ENCODE results near the gene NTN4.
"Not testable (repeated sequence)": the region's sequence is repeated elsewhere in the genome, so short reads cannot be mapped to it uniquely, and the experiment has no call there.

The NTN4 gene

DNA sequence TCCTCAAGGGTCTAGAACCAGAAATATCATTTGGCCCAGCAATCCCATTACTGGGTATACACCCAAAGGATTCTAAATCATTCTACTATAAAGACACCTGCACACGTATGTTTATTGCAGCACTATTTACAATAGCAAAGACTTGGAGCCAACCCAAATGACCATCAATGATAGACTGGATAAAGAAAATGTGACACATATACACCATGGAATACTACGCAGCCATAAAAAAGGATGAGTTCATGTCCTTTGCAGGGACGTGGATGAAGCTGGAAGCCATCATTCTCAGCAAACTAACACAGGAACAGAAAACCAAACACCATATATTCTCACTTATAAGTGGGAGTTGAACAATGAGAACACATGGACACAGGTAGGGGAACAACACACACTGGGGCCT, 112.8 kb downstream of the NTN4 start:
- not testable (repeated sequence) for H3K9me3 ChIP-seq (ENCODE audit: control insufficient read depth, low read length); H3K4me3 ChIP-seq (ENCODE audit: low read length); H3K4me1 ChIP-seq (ENCODE audit: control insufficient read depth, insufficient read depth, low read length); H3K36me3 ChIP-seq (ENCODE audit: control insufficient read depth, insufficient read depth, low read length, severe bottlenecking); DNase-seq (ENCODE audit: low read depth); H3K9ac ChIP-seq (ENCODE audit: low read length); H3K27me3 ChIP-seq (replicated peaks; ENCODE audit: control insufficient read depth, insufficient read depth, low read length)

DNA sequence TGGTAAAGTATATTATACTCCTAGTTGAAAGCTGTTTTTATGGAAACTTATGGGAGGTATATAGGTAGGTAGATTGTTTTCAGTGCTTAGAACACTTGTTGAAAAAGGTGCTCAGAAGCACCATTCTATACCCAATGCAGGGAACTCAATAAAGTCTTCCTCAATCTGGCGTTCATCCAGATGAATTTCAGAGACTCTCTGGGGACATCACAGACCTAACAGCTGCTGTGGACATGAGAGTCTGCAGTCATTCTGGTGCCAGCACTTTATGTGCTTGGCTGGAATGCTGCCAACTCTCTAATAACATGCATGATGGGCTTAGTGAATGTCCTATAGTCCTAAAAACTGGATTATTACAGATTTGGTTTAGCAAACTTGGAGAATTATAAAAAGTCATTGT, 115.9 kb downstream of the NTN4 start:
- no peaks in the 10 kb centered on the region for H3K36me3 ChIP-seq (ENCODE audit: control insufficient read depth, insufficient read depth, low read length, severe bottlenecking)
- peak; percentile 29 for DNase-seq (ENCODE audit: low read depth)
- no peak overlapping the region for H3K9ac ChIP-seq (ENCODE audit: low read length)
- no peaks in the 10 kb centered on the region for H3K9me3 ChIP-seq (ENCODE audit: control insufficient read depth, low read length)
- H3K4me1 ChIP-seq (ENCODE audit: control insufficient read depth, insufficient read depth, low read length), result no peaks in the 10 kb centered on the region
- peaks cover 4% of the 10 kb centered on the region for H3K27me3 ChIP-seq (replicated peaks; ENCODE audit: control insufficient read depth, insufficient read depth, low read length)
- H3K4me3 ChIP-seq (ENCODE audit: low read length), result no peak overlapping the region

DNA sequence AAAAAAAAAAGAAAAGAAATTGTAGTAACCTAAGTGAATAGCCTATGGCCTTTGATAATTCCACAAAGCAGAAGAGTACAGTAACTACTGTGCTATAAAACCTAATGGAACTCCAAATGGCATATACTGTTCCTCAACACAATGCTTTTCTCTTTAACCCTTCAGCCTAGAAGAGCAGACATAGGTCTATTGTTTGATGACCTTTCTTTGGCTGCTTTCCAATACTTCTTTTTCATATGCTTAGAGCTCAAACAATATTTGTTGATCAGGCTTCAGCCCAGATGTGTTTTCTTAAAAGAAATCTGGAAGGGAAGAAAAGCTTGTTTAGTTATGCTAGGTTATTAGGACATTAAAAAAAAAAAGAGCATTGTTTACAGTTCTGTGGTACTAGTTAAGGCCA, 116.4 kb downstream of the NTN4 start:
- Histone ChIP-seq H3K4me1 (ENCODE audit: control insufficient read depth, insufficient read depth, low read length) (no peaks in the 10 kb centered on the region), H3K4me3 (ENCODE audit: low read length) (no peak overlapping the region), H3K27me3 (replicated peaks; ENCODE audit: control insufficient read depth, insufficient read depth, low read length) (peaks cover 4% of the 10 kb centered on the region), H3K36me3 (ENCODE audit: control insufficient read depth, insufficient read depth, low read length, severe bottlenecking) (no peaks in the 10 kb centered on the region), H3K9me3 (ENCODE audit: control insufficient read depth, low read length) (no peaks in the 10 kb centered on the region), H3K9ac (ENCODE audit: low read length) (no peak overlapping the region)
- DNase-seq (ENCODE audit: low read depth), result no peak

DNA sequence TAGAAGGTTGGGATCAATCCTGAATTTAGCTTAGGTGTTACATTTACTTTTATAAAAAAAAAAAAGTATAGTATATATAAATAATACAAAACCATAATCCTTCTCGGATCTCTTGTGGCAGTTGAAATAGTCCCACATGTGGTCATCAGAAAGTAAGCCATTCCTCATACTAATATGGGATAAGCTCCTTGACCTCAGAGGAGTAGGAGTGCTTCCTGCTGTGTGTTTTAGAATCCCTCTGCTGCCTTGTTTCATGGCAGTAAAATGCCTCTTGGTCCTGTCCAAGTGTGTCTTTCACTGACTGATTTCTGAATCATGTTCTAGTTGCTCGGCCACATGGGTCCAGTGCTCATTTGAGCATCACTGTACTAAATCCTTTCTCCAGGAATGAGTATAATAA, 117.0 kb downstream of the NTN4 start:
- Histone ChIP-seq H3K27me3 (replicated peaks; ENCODE audit: control insufficient read depth, insufficient read depth, low read length) (peaks cover 4% of the 10 kb centered on the region), H3K9me3 (ENCODE audit: control insufficient read depth, low read length) (no peaks in the 10 kb centered on the region), H3K4me1 (ENCODE audit: control insufficient read depth, insufficient read depth, low read length) (no peaks in the 10 kb centered on the region), H3K36me3 (ENCODE audit: control insufficient read depth, insufficient read depth, low read length, severe bottlenecking) (no peaks in the 10 kb centered on the region), H3K9ac (ENCODE audit: low read length) (no peak overlapping the region), H3K4me3 (ENCODE audit: low read length) (no peak overlapping the region)
- no peak for DNase-seq (ENCODE audit: low read depth)

DNA sequence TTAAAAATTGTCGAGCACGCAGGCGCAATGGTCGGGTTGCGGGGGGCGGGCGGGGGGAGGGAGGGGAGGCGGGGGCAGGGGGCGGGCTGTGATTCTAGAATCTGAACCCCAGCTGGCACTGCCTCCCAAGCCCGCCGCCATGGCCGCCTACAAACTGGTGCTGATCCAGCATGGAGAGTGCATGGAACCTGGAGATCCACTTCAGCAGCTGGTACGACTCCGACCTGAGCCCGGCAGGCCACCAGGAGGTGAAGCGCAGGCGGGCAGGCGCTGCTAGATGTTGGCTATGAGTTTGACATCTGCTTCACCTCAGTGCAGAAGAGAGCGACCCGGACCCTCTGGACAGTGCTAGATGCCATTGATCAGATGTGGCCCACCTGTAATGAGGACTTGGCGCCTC, 118.4 kb downstream of the NTN4 start:
- Histone ChIP-seq H3K4me3 (ENCODE audit: low read length) (no peak overlapping the region), H3K9ac (ENCODE audit: low read length) (no peak overlapping the region), H3K36me3 (ENCODE audit: control insufficient read depth, insufficient read depth, low read length, severe bottlenecking) (no peaks in the 10 kb centered on the region), H3K27me3 (replicated peaks; ENCODE audit: control insufficient read depth, insufficient read depth, low read length) (peaks cover 4% of the 10 kb centered on the region), H3K4me1 (ENCODE audit: control insufficient read depth, insufficient read depth, low read length) (no peaks in the 10 kb centered on the region), H3K9me3 (ENCODE audit: control insufficient read depth, low read length) (no peaks in the 10 kb centered on the region)
- DNase-seq (ENCODE audit: low read depth), result no peak

DNA sequence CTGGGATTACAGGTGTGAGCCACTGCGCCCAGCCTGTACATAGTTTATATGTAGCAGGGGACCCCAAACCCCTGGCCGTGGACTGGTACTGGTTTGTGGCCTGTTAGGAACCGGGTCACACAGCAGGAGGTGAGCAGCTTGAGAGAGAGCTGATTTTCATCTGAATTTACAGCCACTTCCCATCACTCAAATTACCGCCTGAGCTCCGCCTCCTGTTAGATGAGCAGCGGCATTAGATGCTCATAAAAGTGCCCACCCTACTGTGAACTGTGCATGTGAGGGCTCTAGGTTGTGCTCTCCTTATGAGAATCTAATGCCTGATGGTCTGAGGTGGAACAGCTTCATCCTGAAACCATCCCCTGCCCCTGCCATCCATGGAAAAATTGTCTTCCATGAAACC, 119.3 kb downstream of the NTN4 start:
- DNase-seq (ENCODE audit: low read depth), result no peak
- H3K36me3 ChIP-seq (ENCODE audit: control insufficient read depth, insufficient read depth, low read length, severe bottlenecking), result no peaks in the 10 kb centered on the region
- H3K4me1 ChIP-seq (ENCODE audit: control insufficient read depth, insufficient read depth, low read length), result no peaks in the 10 kb centered on the region

DNA sequence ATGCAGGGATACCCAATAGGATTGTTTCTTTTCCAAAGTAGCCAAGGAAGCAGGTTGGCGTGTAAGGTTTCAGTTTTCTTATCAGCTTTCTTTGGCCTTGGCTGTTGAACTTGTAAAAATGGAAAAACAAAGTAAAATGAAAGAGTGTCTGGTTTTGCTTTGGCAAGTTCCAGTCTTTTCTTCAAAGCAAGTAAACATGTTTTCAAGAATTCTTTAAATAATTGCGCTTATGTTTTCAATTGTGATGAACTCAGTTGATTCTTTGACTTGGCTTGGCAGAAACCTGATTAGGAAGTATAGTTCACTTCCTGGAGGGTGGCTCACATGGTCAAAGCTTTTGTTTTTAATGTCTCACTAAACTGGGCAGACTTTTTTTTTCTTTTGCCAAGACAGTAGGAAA, 127.0 kb downstream of the NTN4 start:
- Histone ChIP-seq H3K9ac (ENCODE audit: low read length) (no peak overlapping the region), H3K36me3 (ENCODE audit: control insufficient read depth, insufficient read depth, low read length, severe bottlenecking) (no peaks in the 10 kb centered on the region), H3K4me1 (ENCODE audit: control insufficient read depth, insufficient read depth, low read length) (no peaks in the 10 kb centered on the region), H3K4me3 (ENCODE audit: low read length) (no peak overlapping the region), H3K27me3 (replicated peaks; ENCODE audit: control insufficient read depth, insufficient read depth, low read length) (no peaks in the 10 kb centered on the region), H3K9me3 (ENCODE audit: control insufficient read depth, low read length) (no peaks in the 10 kb centered on the region)
- DNase-seq (ENCODE audit: low read depth), result no peak

More for the DNA sequence above, 119.3 kb downstream of the NTN4 start:
- no peak overlapping the region for H3K4me3 ChIP-seq (ENCODE audit: low read length)
- H3K27me3 ChIP-seq (replicated peaks; ENCODE audit: control insufficient read depth, insufficient read depth, low read length), result peaks cover 4% of the 10 kb centered on the region
- H3K9ac ChIP-seq (ENCODE audit: low read length), result no peak overlapping the region
- no peaks in the 10 kb centered on the region for H3K9me3 ChIP-seq (ENCODE audit: control insufficient read depth, low read length)

DNA sequence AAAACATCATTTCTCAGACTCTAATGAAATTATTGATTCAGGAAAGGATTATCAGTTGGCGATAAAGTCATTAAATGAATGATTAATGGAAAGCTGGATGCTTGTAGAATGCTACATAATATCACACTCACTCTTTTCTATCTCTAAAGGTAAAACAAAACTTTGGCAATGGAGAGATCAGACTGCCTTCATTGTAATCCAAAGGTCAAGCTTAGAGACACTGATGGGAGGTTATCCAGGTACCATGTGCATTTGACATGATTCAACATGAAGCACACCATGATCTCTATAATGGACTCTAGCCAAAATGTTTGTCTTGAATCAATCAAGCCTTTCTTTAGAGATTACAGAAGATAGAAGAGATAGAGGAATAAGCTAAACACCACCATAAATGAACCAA, 129.2 kb downstream of the NTN4 start:
- no peak for DNase-seq (ENCODE audit: low read depth)
- Histone ChIP-seq H3K36me3 (ENCODE audit: control insufficient read depth, insufficient read depth, low read length, severe bottlenecking) (no peaks in the 10 kb centered on the region), H3K4me3 (ENCODE audit: low read length) (no peak overlapping the region)

DNA sequence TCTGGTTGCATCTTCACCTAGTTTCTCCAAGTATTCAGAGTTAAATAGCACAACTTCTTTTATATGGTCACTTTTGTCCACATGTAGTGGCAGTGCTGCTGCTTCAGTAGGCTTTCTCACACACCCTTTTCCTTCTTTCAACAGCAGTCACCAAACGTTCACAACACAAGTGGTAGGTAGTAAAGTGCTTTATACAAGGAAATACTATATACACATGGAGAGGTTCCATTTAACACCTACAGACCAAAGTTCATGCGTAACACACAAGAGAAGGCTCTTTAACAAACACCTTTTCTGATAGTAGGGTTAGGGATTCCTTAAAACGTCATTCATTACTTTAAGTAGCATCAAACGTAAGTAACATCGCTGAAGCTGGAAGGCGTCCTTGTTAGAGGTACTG, 132.2 kb downstream of the NTN4 start:
- Histone ChIP-seq H3K27me3 (replicated peaks; ENCODE audit: control insufficient read depth, insufficient read depth, low read length) (no peaks in the 10 kb centered on the region), H3K9me3 (ENCODE audit: control insufficient read depth, low read length) (no peaks in the 10 kb centered on the region), H3K4me1 (ENCODE audit: control insufficient read depth, insufficient read depth, low read length) (peaks cover 7% of the 10 kb centered on the region), H3K36me3 (ENCODE audit: control insufficient read depth, insufficient read depth, low read length, severe bottlenecking) (no peaks in the 10 kb centered on the region), H3K4me3 (ENCODE audit: low read length) (no peak overlapping the region), H3K9ac (ENCODE audit: low read length) (no peak overlapping the region)
- DNase-seq (ENCODE audit: low read depth), result no peak

More for the DNA sequence above, 129.2 kb downstream of the NTN4 start:
- Histone ChIP-seq H3K4me1 (ENCODE audit: control insufficient read depth, insufficient read depth, low read length) (no peaks in the 10 kb centered on the region), H3K27me3 (replicated peaks; ENCODE audit: control insufficient read depth, insufficient read depth, low read length) (no peaks in the 10 kb centered on the region), H3K9me3 (ENCODE audit: control insufficient read depth, low read length) (no peaks in the 10 kb centered on the region), H3K9ac (ENCODE audit: low read length) (no peak overlapping the region)

DNA sequence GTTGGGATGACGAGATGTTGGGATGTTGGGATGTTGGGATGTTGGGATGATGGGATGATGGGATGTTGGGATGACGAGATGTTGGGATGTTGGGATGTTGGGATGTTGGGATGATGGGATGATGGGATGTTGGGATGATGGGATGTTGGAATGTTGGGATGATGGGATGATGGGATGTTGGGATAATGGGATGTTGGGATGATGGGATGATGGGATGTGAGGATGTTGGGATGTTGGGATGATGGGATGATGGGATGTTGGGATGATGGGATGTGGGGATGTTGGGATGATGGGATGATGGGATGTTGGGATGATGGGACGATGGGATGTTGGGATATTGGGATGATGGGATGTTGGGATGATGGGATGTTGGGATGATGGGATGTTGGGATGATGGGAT, 135.9 kb downstream of the NTN4 start:
- H3K36me3 ChIP-seq (ENCODE audit: control insufficient read depth, insufficient read depth, low read length, severe bottlenecking); H3K9ac ChIP-seq (ENCODE audit: low read length); H3K4me3 ChIP-seq (ENCODE audit: low read length); H3K27me3 ChIP-seq (replicated peaks; ENCODE audit: control insufficient read depth, insufficient read depth, low read length); DNase-seq (ENCODE audit: low read depth); H3K9me3 ChIP-seq (ENCODE audit: control insufficient read depth, low read length): not testable (repeated sequence)
- H3K4me1 ChIP-seq (ENCODE audit: control insufficient read depth, insufficient read depth, low read length), result peaks cover 10% of the 10 kb centered on the region

DNA sequence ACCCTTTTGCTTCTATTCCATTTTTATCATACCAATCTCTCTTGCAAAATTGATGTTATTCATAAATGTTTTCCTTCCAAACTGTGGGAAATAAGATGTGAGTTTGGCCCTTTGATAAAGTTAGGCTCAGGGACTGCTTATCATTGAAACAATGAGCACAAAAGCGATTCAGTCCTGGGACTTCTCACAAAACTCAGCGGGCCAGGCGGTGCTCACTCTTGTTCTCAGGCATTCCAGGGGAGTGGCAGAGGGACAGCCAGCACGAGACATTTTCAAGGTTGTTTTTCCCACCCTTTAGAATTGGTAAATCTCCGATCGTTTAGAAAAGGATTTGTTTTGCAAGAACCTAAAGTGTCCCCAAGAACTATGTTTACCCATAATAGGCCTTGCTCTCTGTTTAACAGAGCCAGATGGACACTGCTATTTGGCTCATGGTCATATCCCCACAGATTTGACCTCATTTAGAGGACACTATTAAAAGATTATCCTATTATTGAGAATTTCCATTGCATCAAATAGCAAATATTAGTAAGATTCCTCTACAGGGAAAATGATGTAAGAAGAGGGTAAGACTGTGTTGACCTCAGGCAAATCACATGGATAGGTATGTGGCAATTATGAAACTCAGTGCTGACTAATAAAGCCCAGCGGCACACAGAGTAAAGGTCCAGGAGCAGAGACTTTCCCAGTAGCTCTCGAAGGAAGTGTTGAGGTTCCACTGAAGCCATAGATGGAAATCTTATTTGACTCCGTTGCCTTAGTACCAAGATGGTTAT, 136.6 kb downstream of the NTN4 start:
- Histone ChIP-seq H3K36me3 (ENCODE audit: control insufficient read depth, insufficient read depth, low read length, severe bottlenecking) (no peaks in the 10 kb centered on the region), H3K4me3 (ENCODE audit: low read length) (peak overlapping the region; percentile 16), H3K4me1 (ENCODE audit: control insufficient read depth, insufficient read depth, low read length) (peaks cover 16% of the 10 kb centered on the region), H3K27me3 (replicated peaks; ENCODE audit: control insufficient read depth, insufficient read depth, low read length) (no peaks in the 10 kb centered on the region), H3K9me3 (ENCODE audit: control insufficient read depth, low read length) (no peaks in the 10 kb centered on the region), H3K9ac (ENCODE audit: low read length) (peak overlapping the region; percentile 37)
- peak; percentile 66 for DNase-seq (ENCODE audit: low read depth)

DNA sequence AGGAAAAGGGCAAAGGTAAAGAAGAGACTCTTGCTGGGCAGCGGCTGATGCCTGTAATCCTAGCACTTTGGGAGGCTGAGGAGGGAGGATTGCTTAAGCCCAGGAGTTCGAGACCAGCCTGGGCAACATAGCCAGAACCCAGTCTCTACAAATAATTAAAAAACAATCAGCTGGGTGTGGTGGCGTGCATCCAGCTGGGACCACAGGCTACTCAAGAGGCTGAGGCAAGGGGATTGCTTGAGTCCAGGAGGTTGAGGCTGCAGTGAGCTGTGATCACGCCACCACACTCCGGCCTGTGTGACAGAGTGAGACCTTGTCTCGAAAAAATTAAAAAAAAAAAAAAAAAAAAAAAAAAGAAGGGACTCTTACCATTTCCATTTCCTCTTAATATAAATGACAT, 138.9 kb downstream of the NTN4 start:
- no peaks in the 10 kb centered on the region for H3K27me3 ChIP-seq (replicated peaks; ENCODE audit: control insufficient read depth, insufficient read depth, low read length)
- H3K36me3 ChIP-seq (ENCODE audit: control insufficient read depth, insufficient read depth, low read length, severe bottlenecking), result no peaks in the 10 kb centered on the region
- no peak for DNase-seq (ENCODE audit: low read depth)
- peaks cover 24% of the 10 kb centered on the region for H3K4me1 ChIP-seq (ENCODE audit: control insufficient read depth, insufficient read depth, low read length)
- no peak overlapping the region for H3K9ac ChIP-seq (ENCODE audit: low read length)
- H3K4me3 ChIP-seq (ENCODE audit: low read length), result no peak overlapping the region
- no peaks in the 10 kb centered on the region for H3K9me3 ChIP-seq (ENCODE audit: control insufficient read depth, low read length)

All from adipocyte (in vitro differentiated cells).